ENCODE data around the gene NCKAP5.
A peak's percentile ranks its signal among the peaks of the same experiment; 100 is the strongest.
"Not testable (repeated sequence)": the region's sequence is repeated elsewhere in the genome, so short reads cannot be mapped to it uniquely, and the experiment has no call there.

NCKAP5 gene

DNA sequence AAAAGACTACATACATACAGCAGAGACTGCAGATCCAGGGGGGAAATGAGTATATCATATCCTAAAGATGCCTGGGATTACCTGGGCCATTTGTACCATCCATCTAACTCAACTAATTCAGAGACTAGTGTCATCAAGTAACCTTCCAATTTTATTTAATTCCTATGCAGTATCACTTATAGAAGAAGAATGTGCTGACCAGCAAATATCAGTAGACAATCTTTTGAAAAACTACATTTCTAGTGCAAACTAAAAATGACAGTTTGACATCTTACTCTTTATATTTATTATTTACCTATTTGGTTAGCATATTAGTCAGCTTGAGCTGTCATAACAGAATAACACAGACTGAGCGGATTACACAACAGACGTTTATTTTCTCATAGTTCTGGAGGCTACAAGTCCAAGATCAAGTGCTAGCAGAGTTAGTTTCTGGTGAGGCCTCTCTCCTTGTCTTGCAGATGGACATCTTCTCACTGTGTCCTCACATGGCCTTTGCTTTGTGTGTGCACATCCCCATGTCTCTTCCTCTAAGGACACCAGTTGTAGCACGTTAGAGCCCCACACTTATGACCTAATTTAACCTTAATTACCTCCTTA lies 47.0 kb downstream of the NCKAP5 start:
- no peaks in the 10 kb centered on the region for H3K36me3 ChIP-seq
- H3K4me2 ChIP-seq = no peak overlapping the region
- no peak overlapping the region for H3K27ac ChIP-seq
- H3K9ac ChIP-seq = no peak overlapping the region
- H3K27me3 ChIP-seq = no peaks in the 10 kb centered on the region
- no peak for TF ChIP-seq Cebpa-rat (IDR thresholded peaks at IDR 0.05)
- H4K20me1 ChIP-seq = no peaks in the 10 kb centered on the region
- no peaks in the 10 kb centered on the region for H3K4me1 ChIP-seq
- H3K9me3 ChIP-seq (replicated peaks in 1 of 11) = no peaks in the 10 kb centered on the region
- H3K4me3 ChIP-seq = no peak overlapping the region

DNA sequence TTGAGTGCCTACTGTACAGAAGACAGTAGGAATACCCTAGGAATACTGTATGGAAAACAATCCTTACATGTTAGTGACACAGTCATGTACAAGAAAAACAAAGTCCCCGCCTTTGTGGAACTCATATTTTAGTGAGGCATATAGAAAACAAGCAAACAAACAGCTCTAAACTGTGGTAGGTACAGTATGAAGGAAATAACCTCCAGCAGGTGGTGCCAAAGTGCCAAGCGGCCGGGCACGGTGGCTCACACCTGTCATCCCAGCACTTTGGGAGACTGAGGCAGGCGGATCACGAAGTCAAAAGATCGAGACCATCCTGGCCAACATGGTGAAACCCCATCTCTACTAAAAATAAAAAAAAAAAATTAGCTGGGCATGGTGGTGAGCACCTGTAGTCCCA lies 48.6 kb downstream of the NCKAP5 start:
- not testable (repeated sequence) for H3K4me1 ChIP-seq; H3K27me3 ChIP-seq; H3K9ac ChIP-seq; H3K36me3 ChIP-seq; H4K20me1 ChIP-seq; H3K9me3 ChIP-seq (replicated peaks in 1 of 11); H3K4me2 ChIP-seq; H3K4me3 ChIP-seq; H3K27ac ChIP-seq

DNA sequence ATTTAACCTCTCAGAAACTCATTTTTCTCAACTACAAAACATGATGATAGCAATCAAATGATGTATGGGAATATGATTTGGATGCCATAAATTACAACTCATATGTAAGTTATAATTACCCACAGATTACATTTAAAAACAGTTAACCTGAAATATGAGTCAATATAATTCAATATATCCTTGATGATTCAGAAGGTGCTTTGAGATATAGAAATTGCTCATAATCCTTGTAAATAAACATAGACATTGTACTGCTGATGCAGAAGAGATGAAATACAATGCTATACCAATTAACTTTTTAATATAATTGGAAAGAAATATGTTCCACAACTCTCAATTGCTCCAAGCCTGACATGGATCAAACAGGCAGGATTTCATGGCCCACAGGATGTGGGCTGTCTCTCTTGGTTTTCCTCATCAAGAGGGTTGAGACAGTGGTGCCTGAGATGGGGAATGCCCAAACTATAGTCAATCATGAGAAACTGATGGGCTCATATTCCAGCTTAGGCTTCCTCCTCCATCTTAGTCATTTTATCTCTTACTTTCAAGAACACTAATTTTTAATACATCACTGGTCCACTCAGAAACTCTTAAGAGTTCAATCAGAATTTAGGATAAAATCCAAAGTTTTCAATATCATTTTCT lies 49.4 kb downstream of the NCKAP5 start:
- H3K27ac ChIP-seq = no peak overlapping the region

DNA sequence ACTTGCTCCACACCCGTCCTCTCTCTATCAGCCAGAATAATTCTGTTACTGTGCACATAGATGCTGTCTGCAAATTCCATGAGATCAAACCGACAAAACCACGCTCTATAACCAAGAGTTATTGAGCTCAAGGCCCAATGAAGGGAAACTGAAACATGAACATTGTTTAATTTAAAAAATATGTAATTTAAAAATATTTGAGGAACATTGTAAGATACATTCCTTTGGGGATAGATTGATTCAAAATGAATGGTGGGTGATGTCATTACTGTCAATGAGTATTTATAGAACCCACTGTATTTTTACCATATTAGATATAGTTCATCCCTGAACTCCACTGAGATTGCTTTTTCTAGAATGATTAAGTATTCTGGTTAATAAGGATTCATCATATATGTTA lies 50.4 kb downstream of the NCKAP5 start:
- no peak overlapping the region for H3K27ac ChIP-seq
- H3K4me2 ChIP-seq = no peak overlapping the region
- no peaks in the 10 kb centered on the region for H4K20me1 ChIP-seq
- no peak for TF ChIP-seq Cebpa-rat (IDR thresholded peaks at IDR 0.05)
- no peaks in the 10 kb centered on the region for H3K4me1 ChIP-seq
- no peaks in the 10 kb centered on the region for H3K36me3 ChIP-seq
- H3K9me3 ChIP-seq (replicated peaks in 1 of 11) = no peaks in the 10 kb centered on the region
- no peaks in the 10 kb centered on the region for H3K27me3 ChIP-seq
- no peak overlapping the region for H3K4me3 ChIP-seq
- H3K9ac ChIP-seq = no peak overlapping the region

More for the DNA sequence above, 49.4 kb downstream of the NCKAP5 start:
- Histone ChIP-seq H4K20me1 (no peaks in the 10 kb centered on the region), H3K9ac (no peak overlapping the region), H3K9me3 (replicated peaks in 1 of 11) (no peaks in the 10 kb centered on the region), H3K27me3 (no peaks in the 10 kb centered on the region), H3K36me3 (no peaks in the 10 kb centered on the region), H3K4me1 (no peaks in the 10 kb centered on the region), H3K4me3 (no peak overlapping the region), H3K4me2 (no peak overlapping the region)
- TF ChIP-seq Cebpa-rat (IDR thresholded peaks at IDR 0.05) = no peak

DNA sequence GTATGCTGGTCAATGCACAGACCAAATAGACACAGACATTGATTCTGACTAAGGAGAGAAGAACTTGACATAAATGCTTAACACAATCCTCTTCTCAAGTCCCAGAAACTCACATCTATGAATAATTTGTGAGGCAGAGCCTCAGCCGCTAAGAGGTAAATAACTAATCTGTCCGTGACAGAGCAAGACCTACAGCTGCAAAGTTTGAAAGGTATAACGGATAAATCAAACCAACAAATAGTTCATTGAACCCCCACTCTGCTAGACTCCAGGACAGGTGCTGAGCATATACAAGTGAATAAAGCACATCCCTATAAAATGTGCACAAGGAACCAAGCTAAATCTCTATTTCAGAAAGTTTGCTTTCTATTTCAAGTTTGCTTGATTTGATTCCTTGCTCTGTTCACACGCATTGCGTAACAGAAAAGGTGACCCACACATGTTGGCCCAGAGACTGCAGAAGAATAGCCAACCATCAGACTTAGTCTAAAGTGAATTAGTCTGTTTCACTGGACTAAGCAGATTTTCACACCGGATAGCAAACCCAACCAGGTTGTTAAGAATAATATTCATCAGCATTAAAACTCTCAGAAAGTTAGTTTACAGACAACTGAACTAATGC lies 51.7 kb downstream of the NCKAP5 start:
- Histone ChIP-seq H4K20me1 (no peaks in the 10 kb centered on the region), H3K27ac (no peak overlapping the region), H3K4me1 (no peaks in the 10 kb centered on the region), H3K4me3 (no peak overlapping the region), H3K9ac (no peak overlapping the region), H3K9me3 (replicated peaks in 1 of 11) (no peaks in the 10 kb centered on the region), H3K36me3 (no peaks in the 10 kb centered on the region), H3K4me2 (no peak overlapping the region), H3K27me3 (no peaks in the 10 kb centered on the region)
- peak in 4 of 11 experiments; percentile 24 to 66 (median 48); a peak in 3 of 22 replicates for TF ChIP-seq Cebpa-rat (IDR thresholded peaks at IDR 0.05)

DNA sequence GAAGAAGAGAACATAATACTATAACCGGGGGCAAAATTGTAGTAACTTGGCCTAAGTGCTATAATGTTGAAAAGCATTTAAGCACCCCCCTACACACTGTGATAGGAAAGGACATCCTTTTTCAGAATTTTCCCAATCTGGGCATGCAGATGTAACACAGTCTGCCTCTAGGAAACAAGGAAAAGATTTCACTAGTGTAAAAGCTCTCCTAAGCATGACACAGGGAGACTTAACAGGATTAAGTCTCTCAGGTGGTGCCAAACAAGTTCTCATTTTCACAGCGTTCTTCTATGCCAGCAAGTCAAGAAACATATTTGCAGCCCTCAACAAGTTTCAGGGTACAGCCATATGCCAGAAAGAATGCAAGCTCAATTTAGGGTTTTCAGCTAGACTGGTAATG lies 53.0 kb downstream of the NCKAP5 start:
- no peaks in the 10 kb centered on the region for H3K36me3 ChIP-seq
- H3K4me3 ChIP-seq = no peak overlapping the region
- no peak overlapping the region for H3K4me2 ChIP-seq
- H3K9ac ChIP-seq = no peak overlapping the region
- TF ChIP-seq Cebpa-rat (IDR thresholded peaks at IDR 0.05) = no peak
- H4K20me1 ChIP-seq = no peaks in the 10 kb centered on the region
- H3K9me3 ChIP-seq (replicated peaks in 1 of 11) = no peaks in the 10 kb centered on the region
- no peak overlapping the region for H3K27ac ChIP-seq
- H3K27me3 ChIP-seq = no peaks in the 10 kb centered on the region
- H3K4me1 ChIP-seq = no peaks in the 10 kb centered on the region

DNA sequence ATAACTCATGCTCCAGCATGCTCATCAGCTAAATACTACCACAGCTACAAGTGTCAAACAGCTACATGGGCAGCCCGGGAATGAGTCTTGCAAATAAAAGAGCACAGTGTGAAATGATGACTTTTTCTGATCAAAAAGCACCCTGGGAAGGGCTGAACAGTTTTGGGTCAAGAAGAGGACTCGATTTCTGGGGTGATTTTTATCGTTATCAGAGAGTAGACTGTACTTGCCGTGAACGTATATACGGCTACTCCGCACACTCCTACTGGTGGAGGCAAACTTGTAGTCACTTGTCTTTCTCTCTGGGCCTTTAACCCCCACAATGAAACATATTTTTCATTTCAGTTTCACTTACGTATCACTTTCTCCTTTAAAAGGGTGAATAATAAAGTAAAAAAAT lies 54.4 kb downstream of the NCKAP5 start:
- no peaks in the 10 kb centered on the region for H4K20me1 ChIP-seq
- no peak for TF ChIP-seq Cebpa-rat (IDR thresholded peaks at IDR 0.05)
- H3K27ac ChIP-seq = no peak overlapping the region
- no peaks in the 10 kb centered on the region for H3K9me3 ChIP-seq (replicated peaks in 1 of 11)
- no peak overlapping the region for H3K4me2 ChIP-seq
- no peaks in the 10 kb centered on the region for H3K36me3 ChIP-seq
- no peaks in the 10 kb centered on the region for H3K27me3 ChIP-seq
- no peak overlapping the region for H3K9ac ChIP-seq
- no peaks in the 10 kb centered on the region for H3K4me1 ChIP-seq
- no peak overlapping the region for H3K4me3 ChIP-seq

DNA sequence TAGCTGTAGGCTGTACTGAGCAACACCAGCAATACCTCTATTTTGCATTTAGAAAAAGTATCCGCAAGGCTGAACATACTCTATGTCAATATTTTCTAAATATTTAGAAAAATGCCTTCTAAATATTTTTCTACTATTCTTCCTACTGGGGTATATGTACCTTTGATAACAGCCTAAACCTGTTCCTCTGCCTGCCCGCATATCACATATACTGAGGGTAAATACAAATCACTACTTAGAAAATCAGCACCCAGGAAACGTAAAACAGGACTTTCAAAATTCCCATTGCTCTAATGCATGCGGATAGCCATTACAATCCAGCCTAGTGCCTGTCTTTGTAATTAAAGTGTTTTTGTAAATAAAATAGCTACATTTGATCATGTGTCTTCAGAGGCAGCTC lies 56.1 kb downstream of the NCKAP5 start:
- no peak overlapping the region for H3K27ac ChIP-seq

DNA sequence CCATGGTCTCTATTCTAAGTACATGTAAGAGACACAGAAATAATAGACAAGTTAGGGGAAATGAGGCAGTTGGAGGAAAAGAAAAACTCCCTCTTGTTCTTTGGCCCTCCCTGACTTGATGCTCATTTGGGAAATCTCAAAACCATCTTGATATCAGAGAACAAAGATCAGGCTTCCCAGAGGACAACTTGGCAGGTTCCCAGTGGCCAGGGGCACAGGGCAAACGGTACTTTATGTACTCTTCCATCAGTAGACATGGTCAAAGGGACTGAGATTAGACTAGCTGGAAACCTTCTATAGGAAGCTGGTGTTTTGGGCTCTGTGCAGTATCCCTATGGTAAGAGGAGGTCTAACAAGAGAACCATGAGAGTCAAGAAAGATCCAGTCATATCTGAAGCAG lies 56.6 kb downstream of the NCKAP5 start:
- Histone ChIP-seq H3K4me1 (no peaks in the 10 kb centered on the region), H3K9ac (no peak overlapping the region), H4K20me1 (no peaks in the 10 kb centered on the region), H3K36me3 (no peaks in the 10 kb centered on the region), H3K4me3 (no peak overlapping the region), H3K27ac (no peak overlapping the region), H3K27me3 (no peaks in the 10 kb centered on the region), H3K4me2 (no peak overlapping the region), H3K9me3 (replicated peaks in 1 of 11) (no peaks in the 10 kb centered on the region)
- TF ChIP-seq Cebpa-rat (IDR thresholded peaks at IDR 0.05) = no peak

More for the DNA sequence above, 56.1 kb downstream of the NCKAP5 start:
- H3K4me1 ChIP-seq = no peaks in the 10 kb centered on the region
- no peaks in the 10 kb centered on the region for H3K9me3 ChIP-seq (replicated peaks in 1 of 11)
- H3K4me2 ChIP-seq = no peak overlapping the region
- no peak for TF ChIP-seq Cebpa-rat (IDR thresholded peaks at IDR 0.05)
- H3K36me3 ChIP-seq = no peaks in the 10 kb centered on the region
- no peaks in the 10 kb centered on the region for H4K20me1 ChIP-seq
- no peak overlapping the region for H3K4me3 ChIP-seq
- no peaks in the 10 kb centered on the region for H3K27me3 ChIP-seq
- no peak overlapping the region for H3K9ac ChIP-seq

DNA sequence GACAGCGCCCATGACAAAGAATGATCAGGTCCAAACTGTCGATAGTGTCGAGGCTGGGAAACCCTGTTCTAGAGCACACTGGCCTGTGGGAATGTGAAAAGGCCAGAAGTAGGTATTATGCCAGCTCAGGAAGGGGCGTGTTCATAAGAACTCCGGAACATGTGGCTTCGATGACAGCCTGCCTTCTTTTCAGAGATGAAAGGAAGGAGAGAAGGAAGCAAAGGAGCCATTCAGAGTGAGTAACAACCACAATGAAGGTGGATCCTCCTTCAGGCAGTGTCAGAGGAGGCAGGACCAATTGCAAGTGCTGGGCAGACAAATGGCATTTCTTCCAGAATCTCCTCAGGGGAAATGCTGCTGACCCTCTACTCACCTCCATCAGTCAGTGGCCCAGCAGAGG lies 58.5 kb downstream of the NCKAP5 start:
- TF ChIP-seq Cebpa-rat (IDR thresholded peaks at IDR 0.05) = no peak
- Histone ChIP-seq H3K27ac (no peak overlapping the region), H3K9me3 (replicated peaks in 1 of 11) (no peaks in the 10 kb centered on the region), H4K20me1 (no peaks in the 10 kb centered on the region), H3K4me2 (no peak overlapping the region), H3K4me3 (no peak overlapping the region), H3K4me1 (no peaks in the 10 kb centered on the region), H3K36me3 (no peaks in the 10 kb centered on the region), H3K9ac (no peak overlapping the region), H3K27me3 (no peaks in the 10 kb centered on the region)

All from BLaER1 treated with 17β-estradiol and CSF1 and Interleukin-3, amounts not matched to agents 10 nM and 100 nM (cell line).